ENCODE measurements around the gene ZBED2.

ZBED2 gene

DNA sequence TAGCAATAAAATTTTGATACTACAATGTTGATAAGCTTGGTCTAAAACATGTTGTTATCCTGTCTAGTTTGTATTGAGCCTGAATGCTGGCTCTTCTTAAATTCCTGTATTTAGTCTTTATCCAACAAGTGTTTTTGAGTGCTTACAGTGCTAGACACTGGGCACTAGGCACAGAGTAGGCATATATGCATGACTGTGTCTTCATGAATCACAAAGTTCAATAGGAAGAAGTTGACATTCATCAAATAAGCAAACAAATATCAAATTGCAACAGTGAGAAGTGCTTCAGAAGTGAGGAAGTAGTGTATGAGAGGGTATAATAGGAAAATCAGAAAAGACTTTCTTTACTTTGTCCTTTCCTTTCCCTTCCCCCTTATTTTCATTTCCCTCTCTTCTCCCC is 46.4 kb downstream of the ZBED2 start:
- CTCF ChIA-PET: interaction anchor here (0.7 kb wide), 1 partner anchor 294 kb away, joined by 5 read pairs; no protein-coding TSS in a partner anchor

DNA sequence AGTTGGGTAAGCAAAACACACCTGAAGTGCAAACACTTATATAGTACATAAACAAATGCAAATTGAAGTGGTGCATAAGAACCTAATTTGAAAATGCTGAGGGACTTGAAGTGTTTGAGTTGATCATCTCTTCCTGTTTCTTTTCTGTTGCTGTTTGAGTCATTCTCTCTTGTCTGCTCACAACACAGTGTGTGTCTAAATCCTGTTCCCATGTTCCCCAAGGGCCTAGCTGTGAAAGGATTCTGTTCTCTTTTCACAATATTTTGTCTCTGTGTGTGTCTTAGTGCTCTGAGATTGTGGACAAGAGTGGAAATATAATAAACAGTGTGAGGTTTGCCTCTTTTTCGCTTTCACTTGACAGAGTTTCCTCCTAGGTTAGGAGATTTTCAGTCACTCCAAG is 47.1 kb downstream of the ZBED2 start:
- no peak for DNase-seq (ENCODE audit: extremely low spot score)
- ChIA-PET CTCF (no interaction called here), POLR2A (no interaction called here)
- TF ChIP-seq FOXA1 (IDR thresholded peaks at IDR 0.05) (no peak), ZNF384 (IDR thresholded peaks at IDR 0.05) (no peak), TARDBP (IDR thresholded peaks at IDR 0.05) (no peak), L3MBTL2 (conservative IDR thresholded peaks at IDR 0.05) (no peak), SUZ12 (IDR thresholded peaks at IDR 0.05) (no peak)

More for the DNA sequence above, 46.4 kb downstream of the ZBED2 start:
- no peak for DNase-seq (ENCODE audit: extremely low spot score)
- POLR2A ChIA-PET: no interaction called here
- TF ChIP-seq FOXM1 (IDR thresholded peaks at IDR 0.05; ENCODE audit: borderline replicate concordance): no peak
- TF ChIP-seq TARDBP (IDR thresholded peaks at IDR 0.05): no peak
- TF ChIP-seq SP1 (IDR thresholded peaks at IDR 0.05): no peak
- no peak for TF ChIP-seq ARNT (IDR thresholded peaks at IDR 0.05)
- TF ChIP-seq ELF4 (IDR thresholded peaks at IDR 0.05): no peak
- no peak for TF ChIP-seq FOXK2 (IDR thresholded peaks at IDR 0.05)
- no peak for TF ChIP-seq SUZ12 (IDR thresholded peaks at IDR 0.05)
- no peak for TF ChIP-seq BHLHE40 (IDR thresholded peaks at IDR 0.05; ENCODE audit: borderline replicate concordance)
- TF ChIP-seq ZNF384 (IDR thresholded peaks at IDR 0.05): no peak
- TF ChIP-seq, protein P1, sequence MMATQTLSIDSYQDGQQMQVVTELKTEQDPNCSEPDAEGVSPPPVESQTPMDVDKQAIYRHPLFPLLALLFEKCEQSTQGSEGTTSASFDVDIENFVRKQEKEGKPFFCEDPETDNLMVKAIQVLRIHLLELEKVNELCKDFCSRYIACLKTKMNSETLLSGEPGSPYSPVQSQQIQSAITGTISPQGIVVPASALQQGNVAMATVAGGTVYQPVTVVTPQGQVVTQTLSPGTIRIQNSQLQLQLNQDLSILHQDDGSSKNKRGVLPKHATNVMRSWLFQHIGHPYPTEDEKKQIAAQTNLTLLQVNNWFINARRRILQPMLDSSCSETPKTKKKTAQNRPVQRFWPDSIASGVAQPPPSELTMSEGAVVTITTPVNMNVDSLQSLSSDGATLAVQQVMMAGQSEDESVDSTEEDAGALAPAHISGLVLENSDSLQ (IDR thresholded peaks at IDR 0.05): no peak
- TF ChIP-seq FOXA1 (IDR thresholded peaks at IDR 0.05): no peak
- TF ChIP-seq HDGF (IDR thresholded peaks at IDR 0.05; ENCODE audit: borderline replicate concordance): no peak

DNA sequence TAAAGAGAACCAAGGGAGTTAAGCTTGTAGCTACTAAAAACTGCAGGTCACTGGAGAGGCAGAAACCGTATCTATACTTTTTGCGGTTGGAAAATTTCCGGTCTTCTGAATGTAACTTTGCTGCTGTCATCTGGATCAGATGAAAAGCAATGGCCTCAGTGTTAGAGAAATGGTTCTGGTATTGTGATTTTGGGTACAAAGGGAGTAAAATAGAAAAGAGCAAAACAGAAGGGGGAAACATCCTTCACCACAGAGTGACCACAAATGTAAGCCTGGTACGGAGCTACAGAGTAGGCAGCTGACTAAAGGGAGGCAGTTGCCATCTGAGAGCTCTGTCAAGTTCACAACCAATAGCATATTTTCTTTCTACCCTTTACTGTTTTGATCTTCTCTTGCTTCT is 47.5 kb downstream of the ZBED2 start:
- TF ChIP-seq TARDBP (IDR thresholded peaks at IDR 0.05): no peak
- TF ChIP-seq FOXM1 (IDR thresholded peaks at IDR 0.05; ENCODE audit: borderline replicate concordance): no peak
- TF ChIP-seq LEF1 (IDR thresholded peaks at IDR 0.05; ENCODE audit: borderline replicate concordance): no peak
- no peak for TF ChIP-seq ZNF384 (IDR thresholded peaks at IDR 0.05)
- TF ChIP-seq CTBP1 (IDR thresholded peaks at IDR 0.05; ENCODE audit: borderline replicate concordance): no peak
- TF ChIP-seq SP1 (IDR thresholded peaks at IDR 0.05): no peak
- TF ChIP-seq L3MBTL2 (conservative IDR thresholded peaks at IDR 0.05): no peak
- TF ChIP-seq HDGF (IDR thresholded peaks at IDR 0.05; ENCODE audit: borderline replicate concordance): no peak
- TF ChIP-seq ARNT (IDR thresholded peaks at IDR 0.05): no peak
- no peak for TF ChIP-seq FOXA1 (IDR thresholded peaks at IDR 0.05)
- no peak for TF ChIP-seq FOXK2 (IDR thresholded peaks at IDR 0.05)
- no peak for TF ChIP-seq SUZ12 (IDR thresholded peaks at IDR 0.05)
- no peak for TF ChIP-seq NFRKB (IDR thresholded peaks at IDR 0.05)
- TF ChIP-seq BHLHE40 (IDR thresholded peaks at IDR 0.05; ENCODE audit: borderline replicate concordance): no peak
- TF ChIP-seq, protein P1 (IDR thresholded peaks at IDR 0.05): no peak
- TF ChIP-seq ELF4 (IDR thresholded peaks at IDR 0.05): no peak
- POLR2A ChIA-PET: no interaction called here
- CTCF ChIA-PET: no interaction called here
- DNase-seq (ENCODE audit: extremely low spot score): no peak

DNA sequence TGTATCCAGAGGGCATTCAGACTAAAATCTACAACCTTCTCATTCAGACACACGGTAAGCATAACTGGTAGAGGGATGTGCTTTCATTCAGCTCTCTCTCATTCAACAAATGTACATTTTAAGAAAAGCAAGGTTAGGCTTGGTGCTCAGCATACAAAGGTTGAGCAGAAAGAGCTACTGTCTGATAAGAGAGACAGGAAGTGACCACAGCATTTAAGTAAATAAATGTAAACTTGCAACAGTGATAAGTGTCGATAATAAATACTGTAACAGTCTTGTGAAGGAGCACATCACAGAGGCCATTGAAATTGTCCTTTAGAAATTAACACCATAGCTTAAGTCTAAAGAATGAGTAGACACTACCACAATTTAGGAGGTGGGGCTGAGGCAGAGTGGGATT is 49.8 kb downstream of the ZBED2 start:
- TF ChIP-seq CTBP1 (IDR thresholded peaks at IDR 0.05; ENCODE audit: borderline replicate concordance) (no peak), LEF1 (IDR thresholded peaks at IDR 0.05; ENCODE audit: borderline replicate concordance) (no peak), SP1 (IDR thresholded peaks at IDR 0.05) (no peak), BHLHE40 (IDR thresholded peaks at IDR 0.05; ENCODE audit: borderline replicate concordance) (no peak), ZNF384 (IDR thresholded peaks at IDR 0.05) (no peak), FOXA1 (IDR thresholded peaks at IDR 0.05) (no peak), L3MBTL2 (conservative IDR thresholded peaks at IDR 0.05) (no peak), SUZ12 (IDR thresholded peaks at IDR 0.05) (no peak), HDGF (IDR thresholded peaks at IDR 0.05; ENCODE audit: borderline replicate concordance) (no peak)
- TF ChIP-seq, protein P1 (IDR thresholded peaks at IDR 0.05): no peak
- ChIA-PET CTCF (no interaction called here), POLR2A (no interaction called here)
- no peak for DNase-seq (ENCODE audit: extremely low spot score)

All from HEK293T (cell line).